LNCaP clone FGC (cell line): ENCODE results near the gene PRL.

Source experiments
- DNase-seq: peaks from one replicate; pipeline ENCODE4 v3.0.0-alpha.2; 2011; ENCODE audit warnings: low read depth
- H3K4me3 ChIP-seq: 2 replicates; pipeline ENCODE4 v1.5.1; 2011; ENCODE audit warnings: mild to moderate bottlenecking, low read depth, low read length, control low read depth
- CTCF ChIP-seq: IDR thresholded peaks from 2 replicates; pipeline ENCODE4 v1.5.1; 2012; ENCODE audit warnings: mild to moderate bottlenecking; ENCODE audit not compliant: control insufficient read depth, insufficient read depth; ENCODE audit errors: extremely low read depth

The PRL gene

GRCh38 chr6:22237526-22237925, 59.3 kb downstream of the PRL start:
- no peak overlapping the region for H3K4me3 ChIP-seq
- no peak for DNase-seq

More at GRCh38 chr6:22237526-22237925, 59.3 kb downstream of the PRL start:
- TF ChIP-seq CTCF = no peak
